Neural cell (in vitro differentiated cells): Measurements from ENCODE around the gene MAP4K2.

Experiments
- EP300 ChIP-seq: fragments of 450-650 bp; conservative IDR thresholded peaks from 2 replicates; pipeline ENCODE4 v1.6.1; 2014; ENCODE audit warnings: antibody characterized with exemption, mild to moderate bottlenecking, moderate library complexity; ENCODE audit not compliant: poor library complexity, severe bottlenecking
- EZH2 ChIP-seq: fragments of 200-600, 300-800 bp; shearing (Covaris generic), sonication (generic); IDR thresholded peaks from 2 replicates; pipeline ENCODE4 v1.6.1; 2014; ENCODE audit warnings: antibody characterized with exemption, low read length, borderline replicate concordance, mild to moderate bottlenecking; ENCODE audit not compliant: insufficient read depth, poor library complexity, severe bottlenecking
- POLR2AphosphoS5 ChIP-seq: IDR thresholded peaks from 2 replicates; pipeline ENCODE4 v1.6.1; 2012
- REST ChIP-seq: IDR thresholded peaks from 2 replicates; pipeline ENCODE4 v1.6.1; 2012; ENCODE audit warnings: borderline replicate concordance
- TF ChIP-seq, protein P1 (sequence below): fragments of 450-650 bp; IDR thresholded peaks from 2 replicates; pipeline ENCODE4 v1.5.1; 2014; ENCODE audit warnings: antibody characterized with exemption, mild to moderate bottlenecking, moderate library complexity; ENCODE audit not compliant: poor library complexity, severe bottlenecking

- TF ChIP-seq POLR2AphosphoS5 (peak; percentile 18), EZH2 (no peak), REST (no peak), EP300 (no peak)
- TF ChIP-seq, protein P1, sequence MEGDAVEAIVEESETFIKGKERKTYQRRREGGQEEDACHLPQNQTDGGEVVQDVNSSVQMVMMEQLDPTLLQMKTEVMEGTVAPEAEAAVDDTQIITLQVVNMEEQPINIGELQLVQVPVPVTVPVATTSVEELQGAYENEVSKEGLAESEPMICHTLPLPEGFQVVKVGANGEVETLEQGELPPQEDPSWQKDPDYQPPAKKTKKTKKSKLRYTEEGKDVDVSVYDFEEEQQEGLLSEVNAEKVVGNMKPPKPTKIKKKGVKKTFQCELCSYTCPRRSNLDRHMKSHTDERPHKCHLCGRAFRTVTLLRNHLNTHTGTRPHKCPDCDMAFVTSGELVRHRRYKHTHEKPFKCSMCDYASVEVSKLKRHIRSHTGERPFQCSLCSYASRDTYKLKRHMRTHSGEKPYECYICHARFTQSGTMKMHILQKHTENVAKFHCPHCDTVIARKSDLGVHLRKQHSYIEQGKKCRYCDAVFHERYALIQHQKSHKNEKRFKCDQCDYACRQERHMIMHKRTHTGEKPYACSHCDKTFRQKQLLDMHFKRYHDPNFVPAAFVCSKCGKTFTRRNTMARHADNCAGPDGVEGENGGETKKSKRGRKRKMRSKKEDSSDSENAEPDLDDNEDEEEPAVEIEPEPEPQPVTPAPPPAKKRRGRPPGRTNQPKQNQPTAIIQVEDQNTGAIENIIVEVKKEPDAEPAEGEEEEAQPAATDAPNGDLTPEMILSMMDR = no peak
Observed at GRCh38 chr11:64777449-64778222, 25.4 kb downstream of the MAP4K2 start.
